ENCODE measurements around the gene NEK10.

Gene NEK10

DNA sequence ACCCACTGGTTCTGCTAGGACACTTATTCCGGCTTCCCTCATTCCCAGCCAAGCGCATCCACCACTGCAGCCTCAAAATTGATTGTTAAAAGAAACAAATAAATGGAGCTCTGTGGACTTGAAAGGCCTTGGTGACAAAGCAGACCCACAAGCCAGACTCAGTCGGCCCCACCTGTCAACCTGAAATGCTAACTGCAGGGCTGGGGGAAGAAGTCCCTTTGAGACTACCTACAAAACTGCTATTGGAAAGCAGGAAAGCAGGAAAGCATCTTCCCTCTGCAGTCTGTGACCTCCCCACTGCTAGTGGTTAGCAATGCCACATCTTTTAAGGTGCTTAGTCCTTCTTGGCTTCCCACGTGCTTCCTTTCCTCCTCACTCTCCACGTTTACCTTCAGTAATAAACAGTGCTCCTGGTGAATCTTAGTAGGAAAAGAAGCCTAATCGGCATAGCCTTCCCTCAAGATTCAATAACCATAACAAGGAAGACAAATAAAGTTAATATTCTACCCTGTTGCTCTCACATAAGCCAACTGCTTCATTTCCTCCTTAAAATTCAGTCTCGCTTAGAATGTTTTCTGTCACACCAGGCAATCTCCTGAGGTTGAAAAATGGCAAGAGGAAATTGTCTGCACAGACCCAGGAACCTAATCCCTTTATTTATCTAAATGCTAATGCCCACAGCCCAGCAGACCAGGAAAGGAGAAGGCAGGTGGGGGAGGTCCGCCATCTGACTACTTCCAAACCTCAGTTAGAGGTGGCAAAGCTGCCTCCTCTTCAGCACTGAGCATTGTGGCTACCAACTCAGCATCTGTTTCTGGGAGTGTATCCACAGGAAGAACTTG lies 296.2 kb downstream of the NEK10 start:
- DNase-seq (ENCODE audit: low read depth, low spot score): no peak

DNA sequence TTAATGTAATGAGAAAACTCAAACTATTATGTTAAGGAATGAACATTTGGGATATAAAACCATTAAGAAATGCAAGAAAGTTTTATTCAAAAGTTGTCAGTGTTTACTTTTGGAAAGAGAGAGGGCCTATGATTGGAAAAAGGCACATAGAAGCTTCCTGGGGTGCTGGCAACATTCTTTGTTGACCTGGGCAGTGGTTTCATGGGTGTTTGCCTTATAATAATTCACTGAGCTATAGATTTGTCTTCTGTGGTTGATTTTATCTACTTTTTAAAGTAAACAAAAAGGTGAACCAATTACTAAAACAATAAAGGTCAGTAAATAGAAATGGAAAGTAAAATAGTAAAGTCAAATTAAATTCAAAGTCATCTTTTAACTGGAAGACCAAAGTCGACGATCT lies 308.8 kb downstream of the NEK10 start:
- no peak for DNase-seq (ENCODE audit: low read depth, low spot score)
